ENCODE results near the gene NAP1L1.

NAP1L1 gene

GRCh38 chr12:76037130-76038103 lies 47.1 kb downstream of the NAP1L1 start:
- no peak for DNase-seq

- no peak for DNase-seq
Measured at GRCh38 chr12:76035045-76035444, 49.4 kb downstream of the NAP1L1 start.

GRCh38 chr12:76033081-76034011 lies 51.1 kb downstream of the NAP1L1 start:
- no peak for DNase-seq

- peak; percentile 32 to 43 for DNase-seq
Measured at GRCh38 chr12:76032043-76032981, 52.2 kb downstream of the NAP1L1 start.

GRCh38 chr12:76031414-76032042 lies 53.0 kb downstream of the NAP1L1 start, which contains the start of gene PHLDA1:
TSS of gene PHLDA1 (minus strand) at chr12:76031776.
- DNase-seq: peak; percentile 88 to 89

- DNase-seq: no peak
Measured at GRCh38 chr12:76031081-76031413, 53.4 kb downstream of the NAP1L1 start.

- peak; percentile 44 to 45 for DNase-seq
Measured at GRCh38 chr12:76030341-76031080, 54.0 kb downstream of the NAP1L1 start.

- DNase-seq: no peak
Measured at GRCh38 chr12:76029982-76030340, 54.5 kb downstream of the NAP1L1 start.

GRCh38 chr12:76028571-76029277 lies 55.8 kb downstream of the NAP1L1 start:
- DNase-seq: no peak

GRCh38 chr12:76026643-76027063 lies 57.8 kb downstream of the NAP1L1 start:
- DNase-seq: no peak

GRCh38 chr12:76025601-76026575 lies 58.6 kb downstream of the NAP1L1 start:
- DNase-seq: no peak

- no peak for DNase-seq
Measured at GRCh38 chr12:76024942-76025600, 59.4 kb downstream of the NAP1L1 start.

- DNase-seq: no peak
Measured at GRCh38 chr12:76024102-76024781, 60.2 kb downstream of the NAP1L1 start.

GRCh38 chr12:76023069-76023690 lies 61.3 kb downstream of the NAP1L1 start:
- no peak for DNase-seq

GRCh38 chr12:76022506-76022905 lies 62.0 kb downstream of the NAP1L1 start:
- no peak for DNase-seq

GRCh38 chr12:76020731-76021672 lies 63.5 kb downstream of the NAP1L1 start:
- DNase-seq: peak; percentile 54 to 55

Data from stimulated activated CD4-positive, alpha-beta T cell treated with anti-CD3 and anti-CD28 coated beads, Interleukin-2, amount 100 ng/mL, for 48 hours (primary cell).